GM12878 (cell line): ENCODE results near the gene FAM89B.

Experiments
- CTCF ChIP-seq, 3 experiments: IDR thresholded peaks in 2 of 3; conservative IDR thresholded peaks in 1 of 3; 2 replicates each; pipeline ENCODE4 v1.5.1; 2011; ENCODE audit warnings: low read depth in 3 of 3, low read length in 3 of 3, mild to moderate bottlenecking in 3 of 3, control low read depth in 2 of 3, moderate library complexity in 2 of 3, inconsistent platforms in 1 of 3, mixed read lengths in 1 of 3; ENCODE audit not compliant: control insufficient read depth in 2 of 3, insufficient read depth in 1 of 3; ENCODE audit errors: extremely low read depth in 1 of 3
- ZBTB11 ChIP-seq: fragments of 450-650 bp; formaldehyde crosslinking; IDR thresholded peaks from 2 replicates; pipeline ENCODE4 v1.5.0; 2022; ENCODE audit warnings: mild to moderate bottlenecking, missing genetic modification characterization
- TF ChIP-seq, protein P1 (sequence below): fragments of 450-650 bp; IDR thresholded peaks from 2 replicates; pipeline ENCODE4 v1.6.1; 2016; ENCODE audit warnings: mild to moderate bottlenecking, moderate library complexity, borderline replicate concordance

DNA sequence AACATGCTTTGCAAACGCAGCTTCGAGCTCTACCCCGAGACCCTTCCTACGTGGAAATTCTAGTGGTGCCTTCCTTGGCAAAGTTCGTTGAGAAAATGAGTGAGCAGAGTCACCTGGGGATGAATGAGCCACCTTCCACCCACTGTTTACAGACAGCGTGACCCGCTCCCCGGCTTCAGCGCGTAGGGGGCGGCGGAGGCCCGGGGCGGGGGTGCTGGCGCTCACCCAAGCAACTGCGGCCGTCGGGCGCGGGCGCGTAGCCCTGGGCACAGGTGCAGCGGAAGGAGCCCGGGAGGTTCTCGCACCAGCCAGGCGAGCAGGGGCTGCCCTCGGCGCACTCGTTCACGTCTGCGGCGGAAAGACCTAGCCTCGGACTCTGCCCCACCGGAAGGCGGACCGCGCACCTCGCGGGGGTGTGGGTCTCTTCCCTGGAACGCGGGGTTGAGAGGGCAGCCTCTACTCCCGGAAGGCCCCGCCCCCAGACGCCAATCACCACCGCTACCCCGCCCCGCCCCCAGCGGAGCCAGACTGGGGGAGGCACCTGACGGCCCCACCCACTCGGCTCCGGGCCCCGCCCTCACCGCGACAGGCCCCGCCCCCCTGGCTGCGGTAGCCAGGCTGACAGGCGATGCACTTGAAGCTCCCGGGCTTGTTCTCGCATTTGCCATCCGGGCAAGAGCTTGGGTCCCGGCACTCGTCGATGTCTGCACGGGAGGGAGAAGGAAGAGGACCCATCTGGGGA lies 25.9 kb upstream of the FAM89B start:
- TF ChIP-seq CTCF (IDR thresholded peaks at IDR 0.05 in 2 of 3, conservative IDR thresholded peaks at IDR 0.05 in 1 of 3; ENCODE audit: control insufficient read depth in 2 of 3, extremely low read depth in 1 of 3, insufficient read depth in 1 of 3, low read depth in 3 of 3, low read length in 3 of 3) (no peak), ZBTB11 (CRISPR knock-in tag) (no peak)
- TF ChIP-seq, protein P1, sequence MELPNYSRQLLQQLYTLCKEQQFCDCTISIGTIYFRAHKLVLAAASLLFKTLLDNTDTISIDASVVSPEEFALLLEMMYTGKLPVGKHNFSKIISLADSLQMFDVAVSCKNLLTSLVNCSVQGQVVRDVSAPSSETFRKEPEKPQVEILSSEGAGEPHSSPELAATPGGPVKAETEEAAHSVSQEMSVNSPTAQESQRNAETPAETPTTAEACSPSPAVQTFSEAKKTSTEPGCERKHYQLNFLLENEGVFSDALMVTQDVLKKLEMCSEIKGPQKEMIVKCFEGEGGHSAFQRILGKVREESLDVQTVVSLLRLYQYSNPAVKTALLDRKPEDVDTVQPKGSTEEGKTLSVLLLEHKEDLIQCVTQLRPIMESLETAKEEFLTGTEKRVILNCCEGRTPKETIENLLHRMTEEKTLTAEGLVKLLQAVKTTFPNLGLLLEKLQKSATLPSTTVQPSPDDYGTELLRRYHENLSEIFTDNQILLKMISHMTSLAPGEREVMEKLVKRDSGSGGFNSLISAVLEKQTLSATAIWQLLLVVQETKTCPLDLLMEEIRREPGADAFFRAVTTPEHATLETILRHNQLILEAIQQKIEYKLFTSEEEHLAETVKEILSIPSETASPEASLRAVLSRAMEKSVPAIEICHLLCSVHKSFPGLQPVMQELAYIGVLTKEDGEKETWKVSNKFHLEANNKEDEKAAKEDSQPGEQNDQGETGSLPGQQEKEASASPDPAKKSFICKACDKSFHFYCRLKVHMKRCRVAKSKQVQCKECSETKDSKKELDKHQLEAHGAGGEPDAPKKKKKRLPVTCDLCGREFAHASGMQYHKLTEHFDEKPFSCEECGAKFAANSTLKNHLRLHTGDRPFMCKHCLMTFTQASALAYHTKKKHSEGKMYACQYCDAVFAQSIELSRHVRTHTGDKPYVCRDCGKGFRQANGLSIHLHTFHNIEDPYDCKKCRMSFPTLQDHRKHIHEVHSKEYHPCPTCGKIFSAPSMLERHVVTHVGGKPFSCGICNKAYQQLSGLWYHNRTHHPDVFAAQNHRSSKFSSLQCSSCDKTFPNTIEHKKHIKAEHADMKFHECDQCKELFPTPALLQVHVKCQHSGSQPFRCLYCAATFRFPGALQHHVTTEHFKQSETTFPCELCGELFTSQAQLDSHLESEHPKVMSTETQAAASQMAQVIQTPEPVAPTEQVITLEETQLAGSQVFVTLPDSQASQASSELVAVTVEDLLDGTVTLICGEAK: no peak
